HG03469 (cell line): ENCODE results near the gene NDUFA7.
"Not testable (repeated sequence)": the region's sequence is repeated elsewhere in the genome, so short reads cannot be mapped to it uniquely, and the experiment has no call there.

Source experiments
- ATAC-seq: cut with Tn5 transposase; IDR thresholded peaks from one replicate; pipeline ENCODE4 v1.9.1; 2021; ENCODE audit warnings: mild to moderate bottlenecking, moderate library complexity, moderate number of reproducible peaks; ENCODE audit not compliant: unreplicated experiment

The NDUFA7 gene

GRCh38 chr19:8321067-8321985, at the start of gene NDUFA7, which contains the start of gene RPS28:
Gene NDUFA7, minus strand, starts transcription at chr19:8321375. Its CDS starts 17 bp downstream, at chr19:8321358.
Gene RPS28, plus strand, starts transcription at chr19:8321496. Its CDS starts 35 bp downstream, at chr19:8321531.
- peak; percentile 72 for ATAC-seq

- ATAC-seq, result no peak
Measured at GRCh38 chr19:8370176-8371010, 49.2 kb upstream of the NDUFA7 start.

DNA sequence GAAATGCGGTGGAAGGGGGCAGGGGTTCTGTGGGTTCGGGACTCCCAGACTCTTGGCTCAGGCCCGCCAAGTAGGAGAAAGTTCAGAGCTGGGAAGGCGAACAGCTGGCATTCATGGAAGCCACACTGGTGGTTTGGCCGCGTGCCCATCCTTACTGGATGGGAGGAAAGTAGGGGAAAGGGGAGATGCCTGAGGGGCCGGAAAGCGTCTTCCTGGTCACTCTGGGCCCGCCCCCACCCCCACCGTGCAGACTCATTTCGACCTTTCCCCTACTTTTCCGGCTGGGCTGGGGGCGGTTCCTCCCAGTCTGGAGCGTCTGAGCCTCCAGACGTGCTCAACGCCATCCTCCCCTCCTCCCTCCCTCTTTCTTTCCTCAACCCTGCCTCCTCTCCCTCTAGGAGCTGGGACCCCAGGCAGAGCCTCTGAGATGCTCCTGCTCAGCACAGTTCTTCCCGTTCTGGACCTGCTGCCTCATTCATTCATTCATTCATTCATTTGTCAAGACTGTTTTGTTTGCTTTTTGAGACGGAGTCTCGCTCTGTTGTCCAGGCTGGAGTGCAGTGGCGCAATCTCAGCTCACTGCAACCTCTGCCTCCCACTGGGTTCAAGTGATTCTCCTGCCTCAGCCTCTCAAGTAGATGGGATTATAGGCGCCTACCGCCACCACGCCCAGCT, 46.3 kb upstream of the NDUFA7 start:
- no peak for ATAC-seq

DNA sequence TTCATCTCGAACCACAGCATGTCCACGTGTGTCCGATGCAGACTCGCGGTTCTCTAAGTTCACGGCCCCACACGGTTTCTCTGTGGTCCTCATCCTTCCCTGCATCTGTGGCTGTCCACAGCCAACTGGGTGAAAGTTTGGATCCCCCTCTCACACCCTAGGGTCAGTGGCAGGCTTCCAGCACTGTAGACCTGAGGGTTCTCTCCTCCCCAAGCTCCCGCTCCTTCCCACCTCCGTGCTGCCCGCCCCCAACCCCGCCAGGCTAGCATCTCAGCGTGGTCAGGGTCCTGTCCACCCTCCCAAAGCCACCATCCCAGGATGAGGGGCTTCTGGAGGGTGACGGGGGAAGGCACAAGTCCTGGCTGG, 45.8 kb upstream of the NDUFA7 start:
- ATAC-seq, result no peak

DNA sequence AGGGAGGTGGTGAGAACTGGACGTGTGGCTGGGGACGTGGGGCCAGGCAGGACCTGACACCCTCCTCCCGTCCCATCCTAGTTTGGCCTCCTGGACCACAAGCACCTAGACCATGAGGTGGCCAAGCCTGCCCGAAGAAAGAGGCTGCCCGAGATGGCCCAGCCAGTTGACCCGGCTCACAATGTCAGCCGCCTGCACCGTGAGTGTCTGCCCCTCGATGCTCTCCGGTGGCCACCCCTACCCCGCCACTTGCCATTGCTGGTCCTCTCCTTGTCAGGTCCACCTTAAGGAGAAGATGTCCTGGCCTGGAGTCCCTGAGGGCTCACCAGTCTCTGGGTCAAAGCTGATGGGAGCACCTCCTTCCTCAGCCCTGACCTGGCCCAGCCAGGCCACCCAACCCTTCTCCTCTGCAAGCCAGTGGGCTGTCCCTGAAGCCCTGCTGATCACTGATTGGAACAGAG, 45.0 kb upstream of the NDUFA7 start:
- no peak for ATAC-seq

GRCh38 chr19:8363803-8364771, 42.9 kb upstream of the NDUFA7 start, which contains the start of gene ANGPTL4:
Gene ANGPTL4, plus strand, starts transcription at chr19:8364155. Its CDS starts 167 bp downstream, at chr19:8364322.
- no peak for ATAC-seq

- ATAC-seq, result no peak
Measured at GRCh38 chr19:8361921-8362793, 41.0 kb upstream of the NDUFA7 start.

DNA sequence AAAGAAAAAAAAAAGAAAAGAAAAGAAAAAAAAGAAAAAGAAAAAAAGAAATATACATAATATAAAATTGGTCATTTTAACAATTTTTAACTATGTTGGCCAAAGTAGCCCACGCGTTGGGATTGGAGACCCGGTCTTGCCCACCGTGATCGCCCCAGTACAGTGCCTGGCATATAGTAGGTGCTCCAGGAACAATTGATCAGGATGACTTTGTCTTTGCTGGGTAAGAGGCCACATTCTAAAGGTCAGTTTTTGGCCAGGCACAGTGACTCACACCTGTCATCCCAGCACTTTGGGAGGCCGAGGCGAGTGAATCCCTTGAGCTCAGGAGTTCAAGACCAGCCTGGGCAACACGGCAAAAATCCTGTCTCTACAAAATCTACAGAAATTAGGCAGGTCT, 39.0 kb upstream of the NDUFA7 start:
- no peak for ATAC-seq

GRCh38 chr19:8358948-8359347, 37.8 kb upstream of the NDUFA7 start:
- no peak for ATAC-seq

DNA sequence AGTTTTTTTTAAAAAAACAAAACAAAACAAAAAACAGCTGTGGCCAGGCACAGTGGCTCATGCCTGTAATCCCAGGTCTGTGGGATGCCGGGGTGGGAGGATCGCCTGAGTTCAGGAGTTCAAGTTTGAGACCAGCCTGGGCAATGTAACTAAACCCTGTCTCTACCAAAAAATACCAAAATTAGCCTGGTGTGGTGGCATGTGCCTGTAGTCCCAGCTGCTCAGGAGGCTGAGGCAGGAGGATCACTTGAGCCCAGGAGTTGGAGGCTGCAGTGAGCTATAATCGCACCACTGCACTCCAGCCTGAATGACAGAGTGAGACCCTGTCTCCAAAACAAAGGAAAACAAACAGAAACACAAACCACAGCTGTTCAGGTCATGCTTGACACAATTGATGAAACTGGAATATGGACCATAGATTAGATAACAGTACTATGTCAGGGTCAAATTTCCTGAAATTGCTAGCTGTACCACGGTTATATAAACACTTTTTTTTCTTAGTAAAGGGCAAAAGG, 35.9 kb upstream of the NDUFA7 start:
- ATAC-seq, result no peak

- no peak for ATAC-seq
Measured at GRCh38 chr19:8355631-8356402, 34.6 kb upstream of the NDUFA7 start.

- ATAC-seq, result not testable (repeated sequence)
Measured at GRCh38 chr19:8352845-8353244, 31.7 kb upstream of the NDUFA7 start.

GRCh38 chr19:8352134-8352827, 31.1 kb upstream of the NDUFA7 start:
- ATAC-seq, result no peak

- ATAC-seq, result not testable (repeated sequence)
Measured at GRCh38 chr19:8349629-8350372, 28.6 kb upstream of the NDUFA7 start.

GRCh38 chr19:8343483-8343844, 22.3 kb upstream of the NDUFA7 start:
- no peak for ATAC-seq

- no peak for ATAC-seq
Measured at GRCh38 chr19:8342684-8343482, 21.7 kb upstream of the NDUFA7 start, which contains the start of gene KANK3. Gene KANK3, minus strand, starts transcription at chr19:8343262. Its CDS starts 5,434 bp downstream, at chr19:8337828.
